ENCODE results near the gene TMEM72.

GRCh38 chr10:44920252-44920651, 9.1 kb downstream of the TMEM72 start:
- TF ChIP-seq, protein P1, sequence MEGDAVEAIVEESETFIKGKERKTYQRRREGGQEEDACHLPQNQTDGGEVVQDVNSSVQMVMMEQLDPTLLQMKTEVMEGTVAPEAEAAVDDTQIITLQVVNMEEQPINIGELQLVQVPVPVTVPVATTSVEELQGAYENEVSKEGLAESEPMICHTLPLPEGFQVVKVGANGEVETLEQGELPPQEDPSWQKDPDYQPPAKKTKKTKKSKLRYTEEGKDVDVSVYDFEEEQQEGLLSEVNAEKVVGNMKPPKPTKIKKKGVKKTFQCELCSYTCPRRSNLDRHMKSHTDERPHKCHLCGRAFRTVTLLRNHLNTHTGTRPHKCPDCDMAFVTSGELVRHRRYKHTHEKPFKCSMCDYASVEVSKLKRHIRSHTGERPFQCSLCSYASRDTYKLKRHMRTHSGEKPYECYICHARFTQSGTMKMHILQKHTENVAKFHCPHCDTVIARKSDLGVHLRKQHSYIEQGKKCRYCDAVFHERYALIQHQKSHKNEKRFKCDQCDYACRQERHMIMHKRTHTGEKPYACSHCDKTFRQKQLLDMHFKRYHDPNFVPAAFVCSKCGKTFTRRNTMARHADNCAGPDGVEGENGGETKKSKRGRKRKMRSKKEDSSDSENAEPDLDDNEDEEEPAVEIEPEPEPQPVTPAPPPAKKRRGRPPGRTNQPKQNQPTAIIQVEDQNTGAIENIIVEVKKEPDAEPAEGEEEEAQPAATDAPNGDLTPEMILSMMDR (IDR thresholded peaks at IDR 0.05) = no peak
- TF ChIP-seq EZH2 (IDR thresholded peaks at IDR 0.05; ENCODE audit: borderline replicate concordance, insufficient read depth, low read depth, low read length, poor library complexity, severe bottlenecking) = no peak

Measured in B cell (primary cell).